GM12878 (cell line): ENCODE results near the gene EPHA2. TPM values are rescaled to one million over a fixed set of nuclear protein-coding genes. Genes with fewer than 3 reads are reported as not detected.

ENCODE experiments used
- ATAC-seq: fragments of 200-7000 bp; cut with Tn5 transposase; 3 replicates; pipeline ENCODE4 v1.9.1; 2020; ENCODE audit warnings: mild to moderate bottlenecking, moderate library complexity
- BruUV-seq: library from RNA; stranded (reverse); fragments of 400-500 nt; replicated peaks from 2 replicates; lab custom pipeline; 2021; lab: Mats Ljungman, UMichigan
- CTCF ChIA-PET: fragments of 300-600 bp; sonication (Branson Sonifier 250); formaldehyde crosslinking; extraction: SDS; loops from one replicate; lab custom pipeline; 2021; ENCODE audit warnings: inconsistent platforms; lab: Yijun Ruan, JAX
- POLR2A ChIA-PET: fragments of 350-600 bp; formaldehyde crosslinking; extraction: SDS; loops from one replicate; lab custom pipeline; 2021; ENCODE audit warnings: inconsistent platforms; lab: Charles Lee
- RAD21 ChIA-PET: fragments of 300-600 bp; sonication (Branson Sonifier 250); formaldehyde crosslinking; loops from one replicate; lab custom pipeline; 2023; ENCODE audit warnings: antibody characterized with exemption; ENCODE audit not compliant: unreplicated experiment; lab: Charles Lee
- SMC1A ChIA-PET: fragments of 300-600 bp; sonication (Branson Sonifier 250); formaldehyde crosslinking; loops from one replicate; lab custom pipeline; 2023; ENCODE audit not compliant: unreplicated experiment, uncharacterized antibody; lab: Charles Lee
- DNase-seq: peaks from one replicate; pipeline ENCODE4 v3.0.0-alpha.2; 2011; ENCODE audit warnings: low read depth, low spot score
- FAIRE-seq: peaks from 3 replicates; lab custom pipeline; 2011; peaks lifted over from hg19 to GRCh38; lab: Jason Lieb, UNC
- H2AFZ ChIP-seq: 2 replicates; pipeline ENCODE4 v1.6.0; 2011; ENCODE audit warnings: low read depth, low read length, control low read depth; ENCODE audit not compliant: control insufficient read depth
- H3K27ac ChIP-seq: 2 replicates; pipeline ENCODE4 v1.5.1; 2011; ENCODE audit warnings: control low read depth; ENCODE audit not compliant: control insufficient read depth, insufficient read depth
- H3K27me3 ChIP-seq, 2 experiments: replicated peaks in 1 of 2; 2 replicates each; pipeline versions ENCODE4 v1.6.0 to v1.6.1; 2011; ENCODE audit warnings: low read length in 1 of 2; ENCODE audit not compliant: control insufficient read depth in 2 of 2, insufficient read depth in 2 of 2
- H3K36me3 ChIP-seq, 2 experiments: 2 replicates each; pipeline ENCODE4 v1.5.1; 2011; ENCODE audit warnings: low read length in 1 of 2; ENCODE audit not compliant: control insufficient read depth in 2 of 2, insufficient read depth in 2 of 2
- H3K4me1 ChIP-seq: 2 replicates; pipeline ENCODE4 v1.6.1; 2011; ENCODE audit warnings: mild to moderate bottlenecking, low read length, moderate library complexity, mixed read lengths; ENCODE audit not compliant: control insufficient read depth, insufficient read depth
- H3K4me2 ChIP-seq: 2 replicates; pipeline ENCODE4 v1.6.0; 2011; ENCODE audit warnings: control low read depth; ENCODE audit not compliant: control insufficient read depth, insufficient read depth
- H3K4me3 ChIP-seq: fragments of 200-600 bp; sonication (generic); 2 replicates; pipeline ENCODE4 v1.5.1; 2016
- H3K79me2 ChIP-seq: 2 replicates; pipeline ENCODE4 v1.6.0; 2011; ENCODE audit warnings: low read length; ENCODE audit not compliant: control insufficient read depth, insufficient read depth
- H3K9ac ChIP-seq: 2 replicates; pipeline ENCODE4 v1.8.0; 2011; ENCODE audit warnings: low read length, control low read depth, mixed read lengths; ENCODE audit not compliant: control insufficient read depth, insufficient read depth
- H3K9me3 ChIP-seq: replicated peaks from 3 replicates; pipeline ENCODE4 v1.5.1; 2011; ENCODE audit warnings: mild to moderate bottlenecking, low read length; ENCODE audit not compliant: control insufficient read depth, insufficient read depth
- H4K20me1 ChIP-seq: 2 replicates; pipeline ENCODE4 v1.6.0; 2011; ENCODE audit not compliant: control insufficient read depth, insufficient read depth
- EGR1 ChIP-seq, 2 experiments: IDR thresholded peaks; 1 replicate in 1 of 2; 2 replicates in 1 of 2; pipeline ENCODE4 v1.6.1; 2011 to 2012; ENCODE audit warnings: low read depth in 2 of 2, low read length in 2 of 2, borderline replicate concordance in 1 of 2, mild to moderate bottlenecking in 1 of 2, moderate library complexity in 1 of 2
- EP300 ChIP-seq, 2 experiments: fragments of 150-350 bp in 1 of 2; IDR thresholded peaks; 2 replicates each; pipeline ENCODE4 v1.6.1; 2011 to 2012; ENCODE audit warnings: low read depth in 2 of 2, low read length in 2 of 2, borderline replicate concordance in 1 of 2, improper control_type of control experiment in 1 of 2, inconsistent platforms in 1 of 2; ENCODE audit not compliant: control insufficient read depth in 1 of 2
- JUNB ChIP-seq: IDR thresholded peaks from 2 replicates; pipeline ENCODE4 v1.6.1; 2016; ENCODE audit warnings: antibody characterized with exemption, mild to moderate bottlenecking
- MEF2A ChIP-seq: IDR thresholded peaks from 2 replicates; pipeline ENCODE4 v1.6.1; 2011; ENCODE audit warnings: low read depth, mild to moderate bottlenecking, low read length, moderate library complexity; ENCODE audit not compliant: insufficient read depth
- MTA3 ChIP-seq: IDR thresholded peaks from 2 replicates; pipeline ENCODE4 v1.6.1; 2012; ENCODE audit warnings: low read length, inconsistent platforms, borderline replicate concordance
- NR2F1 ChIP-seq: fragments of 450-650 bp; conservative IDR thresholded peaks from 2 replicates; pipeline ENCODE4 v1.6.1; 2017; ENCODE audit warnings: mild to moderate bottlenecking
- PAX5 ChIP-seq: IDR thresholded peaks from 2 replicates; pipeline ENCODE4 v1.6.1; 2011; ENCODE audit warnings: low read depth, low read length, borderline replicate concordance
- POLR2A ChIP-seq: IDR thresholded peaks from 2 replicates; pipeline ENCODE4 v1.6.1; 2011; ENCODE audit warnings: low read depth, mild to moderate bottlenecking, low read length
- POLR2AphosphoS5 ChIP-seq: IDR thresholded peaks from 2 replicates; pipeline ENCODE4 v1.6.1; 2011; ENCODE audit warnings: mild to moderate bottlenecking, low read length, inconsistent platforms
- TCF3 ChIP-seq: IDR thresholded peaks from 2 replicates; pipeline ENCODE4 v1.6.1; 2012; ENCODE audit warnings: low read depth, mild to moderate bottlenecking, low read length, borderline replicate concordance; ENCODE audit not compliant: insufficient read depth
- WGBS: methylation state at CpG from one replicate; pipeline ENCODE4 v1.1.6; 2016; ENCODE audit warnings: low lambda C conversion rate; ENCODE audit not compliant: insufficient replicate concordance, insufficient coverage; ENCODE audit errors: missing lambda C conversion rate; 5-methylcytosine and 5-hydroxymethylcytosine counted together
- in situ Hi-C: fragments of 300-500 bp; cut with MboI; formaldehyde crosslinking; loops from 9 replicates; pipeline ENCODE4 v1.14.3; 2018; ENCODE audit warnings: mixed read lengths
- intact Hi-C: fragments of 100-400 bp; cut with micrococcal nuclease; formaldehyde crosslinking; loops from one replicate; pipeline ENCODE4 v1.14.2; 2022; ENCODE audit not compliant: unreplicated experiment
- polyA plus RNA-seq, 11 experiments: library from polyadenylated mRNA; depleted of rRNA in 4 of 11; unstranded in 6 of 11; stranded (reverse) in 5 of 11; fragments of >200 nt; fragmentation: Nextera tagmentation in 4 of 11; fragmentation: Illumina TruSeq in 1 of 11; extraction: Ambion mirVana in 4 of 11; extraction: Trizol in 1 of 11; gene quantifications; 1 replicate in 1 of 11; 2 replicates in 10 of 11; pipeline versions ENCODE4 v1.2.1 to v1.2.3, GENCODE V29; 2011 to 2016; ENCODE audit warnings: inconsistent platforms in 2 of 11, missing spikeins in 2 of 11, low read depth in 1 of 11
- total RNA-seq, 4 experiments: library from RNA; depleted of rRNA in 3 of 4; stranded (reverse); fragments of >200 nt in 3 of 4; fragmentation: Illumina TruSeq in 1 of 4; extraction: Trizol in 1 of 4; gene quantifications; 2 replicates each; pipeline versions ENCODE4 v1.2.1 to v1.2.3, GENCODE V29; 2013 to 2021
- TF ChIP-seq, protein P1 (sequence below): fragments of 450-650 bp; IDR thresholded peaks from 2 replicates; pipeline ENCODE4 v1.6.1; 2017; ENCODE audit warnings: mild to moderate bottlenecking, moderate library complexity
- TF ChIP-seq, protein P2 (sequence below): IDR thresholded peaks from 2 replicates; pipeline ENCODE4 v1.6.1; 2012; ENCODE audit warnings: low read depth, low read length, improper control_type of control experiment
- TF ChIP-seq, protein P3 (sequence below): IDR thresholded peaks from 2 replicates; pipeline ENCODE4 v1.6.1; 2012; ENCODE audit warnings: low read depth, low read length, improper control_type of control experiment

The EPHA2 gene
- total and polyA plus RNA-seq, 10 of the 15 experiments (the other 5 are each of a cell fraction or from before 2014, with no cell fraction given) = 0.04 to 0.51 (median 0.23) TPM; not detected in 2

DNA sequence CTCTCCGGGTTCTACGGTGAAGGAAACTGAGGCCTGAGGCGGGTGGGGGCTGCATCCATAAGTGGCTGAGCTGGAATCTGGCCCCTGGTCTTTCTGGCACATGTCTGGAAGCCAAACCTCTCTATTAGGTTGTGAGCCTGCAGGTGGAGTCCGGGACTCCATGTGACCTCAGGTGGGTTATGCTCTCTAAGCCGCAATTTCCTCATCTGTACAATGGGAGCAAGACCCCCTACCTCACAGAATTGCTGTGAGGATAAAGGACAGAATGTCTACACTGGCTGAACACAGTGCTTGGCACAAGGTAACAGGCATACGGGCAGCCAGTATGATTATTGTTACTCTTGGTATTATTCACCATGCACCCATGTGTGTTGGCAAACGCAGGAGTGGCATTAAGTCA, 6.7 kb downstream of the EPHA2 start:
- in situ Hi-C loops = no loop called here
- RAD21 ChIA-PET = no interaction called here
- H3K79me2 ChIP-seq = no peaks in the 10 kb centered on the region

More for the DNA sequence above, 6.7 kb downstream of the EPHA2 start:
- H3K27ac ChIP-seq = no peak overlapping the region
- FAIRE-seq (no peak), DNase-seq (no peak)
- ChIA-PET CTCF (no interaction called here), POLR2A (no interaction called here)
- H4K20me1 ChIP-seq = no peaks in the 10 kb centered on the region
- no peak overlapping the region for H3K9ac ChIP-seq
- H2AFZ ChIP-seq = no peak overlapping the region
- TF ChIP-seq, protein P1, sequence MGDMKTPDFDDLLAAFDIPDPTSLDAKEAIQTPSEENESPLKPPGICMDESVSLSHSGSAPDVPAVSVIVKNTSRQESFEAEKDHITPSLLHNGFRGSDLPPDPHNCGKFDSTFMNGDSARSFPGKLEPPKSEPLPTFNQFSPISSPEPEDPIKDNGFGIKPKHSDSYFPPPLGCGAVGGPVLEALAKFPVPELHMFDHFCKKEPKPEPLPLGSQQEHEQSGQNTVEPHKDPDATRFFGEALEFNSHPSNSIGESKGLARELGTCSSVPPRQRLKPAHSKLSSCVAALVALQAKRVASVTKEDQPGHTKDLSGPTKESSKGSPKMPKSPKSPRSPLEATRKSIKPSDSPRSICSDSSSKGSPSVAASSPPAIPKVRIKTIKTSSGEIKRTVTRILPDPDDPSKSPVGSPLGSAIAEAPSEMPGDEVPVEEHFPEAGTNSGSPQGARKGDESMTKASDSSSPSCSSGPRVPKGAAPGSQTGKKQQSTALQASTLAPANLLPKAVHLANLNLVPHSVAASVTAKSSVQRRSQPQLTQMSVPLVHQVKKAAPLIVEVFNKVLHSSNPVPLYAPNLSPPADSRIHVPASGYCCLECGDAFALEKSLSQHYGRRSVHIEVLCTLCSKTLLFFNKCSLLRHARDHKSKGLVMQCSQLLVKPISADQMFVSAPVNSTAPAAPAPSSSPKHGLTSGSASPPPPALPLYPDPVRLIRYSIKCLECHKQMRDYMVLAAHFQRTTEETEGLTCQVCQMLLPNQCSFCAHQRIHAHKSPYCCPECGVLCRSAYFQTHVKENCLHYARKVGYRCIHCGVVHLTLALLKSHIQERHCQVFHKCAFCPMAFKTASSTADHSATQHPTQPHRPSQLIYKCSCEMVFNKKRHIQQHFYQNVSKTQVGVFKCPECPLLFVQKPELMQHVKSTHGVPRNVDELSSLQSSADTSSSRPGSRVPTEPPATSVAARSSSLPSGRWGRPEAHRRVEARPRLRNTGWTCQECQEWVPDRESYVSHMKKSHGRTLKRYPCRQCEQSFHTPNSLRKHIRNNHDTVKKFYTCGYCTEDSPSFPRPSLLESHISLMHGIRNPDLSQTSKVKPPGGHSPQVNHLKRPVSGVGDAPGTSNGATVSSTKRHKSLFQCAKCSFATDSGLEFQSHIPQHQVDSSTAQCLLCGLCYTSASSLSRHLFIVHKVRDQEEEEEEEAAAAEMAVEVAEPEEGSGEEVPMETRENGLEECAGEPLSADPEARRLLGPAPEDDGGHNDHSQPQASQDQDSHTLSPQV = no peak
- TF ChIP-seq NR2F1 (no peak), JUNB (no peak), TCF3 (no peak), EGR1 (IDR thresholded peaks at IDR 0.05; ENCODE audit: borderline replicate concordance in 1 of 2, low read depth in 2 of 2, low read length in 2 of 2) (no peak), PAX5 (no peak), POLR2A (no peak), MTA3 (no peak), MEF2A (no peak), EP300 (IDR thresholded peaks at IDR 0.05; ENCODE audit: borderline replicate concordance in 1 of 2, control insufficient read depth in 1 of 2, low read depth in 2 of 2, low read length in 2 of 2) (no peak), POLR2AphosphoS5 (no peak)
- TF ChIP-seq, protein P2, sequence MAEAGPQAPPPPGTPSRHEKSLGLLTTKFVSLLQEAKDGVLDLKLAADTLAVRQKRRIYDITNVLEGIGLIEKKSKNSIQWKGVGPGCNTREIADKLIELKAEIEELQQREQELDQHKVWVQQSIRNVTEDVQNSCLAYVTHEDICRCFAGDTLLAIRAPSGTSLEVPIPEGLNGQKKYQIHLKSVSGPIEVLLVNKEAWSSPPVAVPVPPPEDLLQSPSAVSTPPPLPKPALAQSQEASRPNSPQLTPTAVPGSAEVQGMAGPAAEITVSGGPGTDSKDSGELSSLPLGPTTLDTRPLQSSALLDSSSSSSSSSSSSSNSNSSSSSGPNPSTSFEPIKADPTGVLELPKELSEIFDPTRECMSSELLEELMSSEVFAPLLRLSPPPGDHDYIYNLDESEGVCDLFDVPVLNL = no peak
- TF ChIP-seq, protein P3, sequence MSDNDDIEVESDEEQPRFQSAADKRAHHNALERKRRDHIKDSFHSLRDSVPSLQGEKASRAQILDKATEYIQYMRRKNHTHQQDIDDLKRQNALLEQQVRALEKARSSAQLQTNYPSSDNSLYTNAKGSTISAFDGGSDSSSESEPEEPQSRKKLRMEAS = no peak
- TF ChIP-seq, all 136 proteins: peak for 0
- Histone ChIP-seq H3K27me3 (peaks cover 0 to 3% of the 10 kb centered on the region in 2 experiments; a peak in 1 of 4 replicates), H3K4me2 (no peak overlapping the region), H3K4me1 (peaks cover 12% of the 10 kb centered on the region), H3K4me3 (no peak overlapping the region), H3K9me3 (no peaks in the 10 kb centered on the region), H3K36me3 (no peaks in the 10 kb centered on the region)
- SMC1A ChIA-PET = no interaction called here
- ATAC-seq = no peak
- WGBS = 57% methylated on average over 7 of the region's 7 CpGs
- intact Hi-C loops = no loop called here
- BruUV-seq = no TSS peak
